T-helper 17 cell (primary cell): ENCODE results near the gene IRX5. TPM values are rescaled to one million over a fixed set of nuclear protein-coding genes. Genes with fewer than 3 reads are reported as not detected.

ENCODE experiments used
- ATAC-seq: fragments of 150-1000 bp; cut with Tn5 transposase; 2 replicates; pipeline ENCODE4 v1.10.0; 2021; ENCODE audit warnings: mild to moderate bottlenecking, moderate library complexity
- DNase-seq, 3 donors: peaks; one replicate each; pipeline versions ENCODE4 v3.0.0 to v3.0.0-alpha.2; 2020 to 2021
- H3K9me3 ChIP-seq: one replicate; pipeline ENCODE4 v1.7.0; 2013; ENCODE audit warnings: low read length, mild to moderate bottlenecking; ENCODE audit not compliant: control insufficient read depth, poor library complexity, severe bottlenecking
- H3K27ac Mint-ChIP-seq: one replicate; pipeline ENCODE4 v1.8.0; 2022; ENCODE audit warnings: mild to moderate bottlenecking, moderate library complexity, mixed read lengths
- H3K27me3 Mint-ChIP-seq: one replicate; pipeline ENCODE4 v1.8.0; 2022; ENCODE audit warnings: mixed read lengths
- H3K36me3 Mint-ChIP-seq: one replicate; pipeline ENCODE4 v1.8.0; 2022; ENCODE audit warnings: low read depth, mixed read lengths
- H3K4me1 Mint-ChIP-seq: one replicate; pipeline ENCODE4 v1.8.0; 2022; ENCODE audit warnings: mild to moderate bottlenecking, mixed read lengths
- H3K4me3 Mint-ChIP-seq: one replicate; pipeline ENCODE4 v1.8.0; 2022; ENCODE audit warnings: mild to moderate bottlenecking, moderate library complexity, mixed read lengths
- total RNA-seq, 4 donors: library from RNA in 2 of 4; stranded (reverse) in 2 of 4; gene quantifications; one replicate each; pipeline ENCODE4 v1.2.3 and lab custom pipeline; 2022 to 2026

Gene IRX5
- total RNA-seq, 2 donors from 2014 or later, result 0.15 TPM; not detected in 1

DNA sequence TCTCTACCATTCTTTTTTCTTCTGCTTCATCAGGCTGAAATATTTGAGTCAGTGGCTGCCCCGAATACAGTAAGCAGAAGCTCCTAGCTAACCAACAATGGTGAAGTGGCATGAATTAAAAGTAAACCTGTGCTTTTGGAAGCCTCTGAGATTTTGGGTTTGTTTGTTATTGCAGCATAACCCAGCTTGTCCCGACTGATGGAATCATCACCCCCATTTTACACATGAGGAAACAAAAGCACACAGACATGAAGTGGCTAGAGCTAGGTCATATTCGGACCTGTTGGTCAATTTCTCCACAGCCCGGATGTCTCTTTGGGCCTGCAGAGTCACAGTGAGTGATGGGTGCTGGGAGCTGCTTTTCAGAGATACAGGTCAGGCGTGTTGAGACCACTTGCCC lies 39.4 kb downstream of the IRX5 start:
- Mint-ChIP-seq H3K4me1 (no peaks in the 10 kb centered on the region), H3K27me3 (no peaks in the 10 kb centered on the region)

DNA sequence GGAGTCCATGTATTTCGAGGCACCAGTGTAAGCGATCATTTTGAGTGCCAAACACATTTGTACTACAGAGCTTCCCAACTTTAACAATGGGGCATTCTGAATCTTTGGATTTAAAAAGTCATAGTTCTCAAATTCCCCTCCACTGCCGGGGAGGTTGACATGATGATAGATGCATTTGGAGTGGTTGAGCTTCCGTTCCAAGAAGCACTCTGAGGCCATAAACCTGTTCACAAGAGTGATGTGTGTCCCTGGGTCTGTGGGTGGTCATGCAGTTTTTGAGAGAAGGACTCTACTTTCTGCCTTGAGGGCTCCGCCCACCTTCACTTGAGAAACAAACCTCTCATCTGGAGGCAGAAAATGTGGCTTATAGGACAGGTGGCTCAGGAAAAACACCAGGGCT lies 43.7 kb downstream of the IRX5 start:
- DNase-seq (no peak), ATAC-seq (no peak)
- no peaks in the 10 kb centered on the region for H3K9me3 ChIP-seq
- Mint-ChIP-seq H3K4me1 (no peaks in the 10 kb centered on the region), H3K27me3 (peaks cover 14% of the 10 kb centered on the region), H3K27ac (no peak overlapping the region), H3K36me3 (no peaks in the 10 kb centered on the region), H3K4me3 (no peak overlapping the region)

More for the DNA sequence above, 39.4 kb downstream of the IRX5 start:
- ATAC-seq, result no peak
- H3K36me3 Mint-ChIP-seq, result peaks cover 2% of the 10 kb centered on the region
- no peak overlapping the region for H3K4me3 Mint-ChIP-seq
- no peak for DNase-seq
- no peak overlapping the region for H3K27ac Mint-ChIP-seq
- H3K9me3 ChIP-seq, result no peaks in the 10 kb centered on the region

DNA sequence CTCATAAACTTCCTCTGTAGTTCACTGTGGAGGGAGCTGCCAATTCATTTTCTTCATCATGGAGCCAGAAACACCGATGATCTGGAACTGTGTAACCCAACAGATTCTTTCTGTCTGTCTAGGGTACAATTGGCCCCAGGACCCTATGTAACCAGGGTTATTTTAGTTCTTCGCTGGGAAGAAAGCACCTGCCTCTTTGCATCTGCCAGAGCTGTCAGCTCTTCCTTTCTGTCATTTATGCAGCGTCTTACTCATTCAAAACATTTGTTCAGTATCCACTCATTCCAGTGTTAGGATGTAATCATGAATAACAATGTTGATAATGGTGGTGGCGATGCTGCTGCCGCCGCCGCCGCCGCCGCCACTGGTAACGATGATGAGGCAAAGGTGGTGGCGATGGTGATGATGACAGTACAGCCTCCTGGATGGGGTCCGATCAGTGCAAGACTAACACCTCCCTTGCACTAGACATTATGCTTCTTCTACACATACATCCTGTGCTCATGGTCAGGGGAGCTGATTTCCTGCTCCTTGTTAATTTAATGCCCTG lies 46.1 kb downstream of the IRX5 start:
- Mint-ChIP-seq H3K4me3 (no peak overlapping the region), H3K27me3 (peaks cover 14% of the 10 kb centered on the region), H3K36me3 (no peaks in the 10 kb centered on the region), H3K4me1 (no peaks in the 10 kb centered on the region), H3K27ac (no peak overlapping the region)
- ATAC-seq (no peak), DNase-seq (no peak)
- no peaks in the 10 kb centered on the region for H3K9me3 ChIP-seq

DNA sequence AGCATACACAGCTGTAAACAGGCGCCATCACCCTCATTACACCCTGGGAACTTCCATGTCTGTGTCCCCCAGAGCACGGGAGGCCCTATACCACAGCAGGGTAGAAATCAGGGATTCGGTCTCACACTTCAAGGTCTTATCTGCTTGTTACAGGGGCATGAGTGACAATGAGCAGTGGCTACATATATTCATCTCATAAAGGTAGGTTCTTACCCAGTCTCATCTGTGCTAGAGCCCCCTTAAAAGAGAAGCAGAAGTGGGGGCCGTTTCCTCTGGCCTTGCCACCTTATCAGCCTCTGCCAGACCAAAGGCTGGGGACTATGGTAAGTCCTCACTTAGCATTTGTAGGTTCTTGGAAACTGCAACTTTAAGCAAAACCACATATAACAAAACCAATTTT lies 46.5 kb downstream of the IRX5 start:
- Mint-ChIP-seq H3K27me3 (peaks cover 14% of the 10 kb centered on the region), H3K27ac (no peak overlapping the region), H3K4me3 (no peak overlapping the region), H3K36me3 (no peaks in the 10 kb centered on the region), H3K4me1 (no peaks in the 10 kb centered on the region)
- H3K9me3 ChIP-seq, result no peaks in the 10 kb centered on the region
- DNase-seq (no peak), ATAC-seq (no peak)

DNA sequence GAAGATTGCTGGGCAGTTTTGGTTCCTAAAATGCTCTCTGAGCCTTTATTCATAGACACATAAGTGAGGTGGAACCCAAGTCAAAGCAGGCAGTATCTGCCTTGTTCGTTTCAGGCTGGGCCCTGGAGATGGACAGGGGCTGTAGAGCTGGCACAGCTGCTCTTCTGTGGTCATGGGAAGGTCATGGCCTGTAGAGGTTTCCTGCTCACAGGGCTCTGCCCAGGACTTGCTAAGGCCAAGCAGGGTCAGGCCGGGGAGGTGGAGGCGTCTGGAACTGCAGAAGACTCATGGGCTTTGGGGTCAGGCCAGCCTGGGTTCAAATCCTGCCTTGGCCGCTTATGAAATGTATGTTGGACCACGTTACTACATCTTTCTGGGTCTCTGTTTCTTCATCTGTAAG lies 50.2 kb downstream of the IRX5 start:
- Mint-ChIP-seq H3K27me3 (peaks cover 27% of the 10 kb centered on the region), H3K27ac (no peak overlapping the region), H3K4me1 (peaks cover 4% of the 10 kb centered on the region), H3K4me3 (no peak overlapping the region), H3K36me3 (no peaks in the 10 kb centered on the region)
- DNase-seq (no peak), ATAC-seq (no peak)
- no peaks in the 10 kb centered on the region for H3K9me3 ChIP-seq
